Astrocyte of the spinal cord (primary cell): ENCODE data around the gene DENND2D.

ENCODE experiments used
- DNase-seq: peaks from one replicate; pipeline ENCODE4 v3.0.0; 2011; ENCODE audit warnings: low read depth, low spot score
- H3K4me3 ChIP-seq: 2 replicates; pipeline ENCODE4 v1.5.1; 2011; ENCODE audit warnings: low read depth, mild to moderate bottlenecking, low read length, moderate library complexity
- in situ Hi-C: cut with HindIII; loops from 2 replicates; pipeline ENCODE4 v1.10.0; 2017; ENCODE audit warnings: low sequenced_read_pairs
- TF ChIP-seq, protein P1 (sequence below): IDR thresholded peaks from 2 replicates; pipeline ENCODE4 v1.5.1; 2012; ENCODE audit warnings: low read depth, mild to moderate bottlenecking, low read length, inconsistent platforms

The DENND2D gene

GRCh38 chr1:111209622-111210021 lies 9.2 kb upstream of the DENND2D start:
- no peak for DNase-seq
- H3K4me3 ChIP-seq, result no peak overlapping the region
- in situ Hi-C loops, result no loop called here
- TF ChIP-seq, protein P1, sequence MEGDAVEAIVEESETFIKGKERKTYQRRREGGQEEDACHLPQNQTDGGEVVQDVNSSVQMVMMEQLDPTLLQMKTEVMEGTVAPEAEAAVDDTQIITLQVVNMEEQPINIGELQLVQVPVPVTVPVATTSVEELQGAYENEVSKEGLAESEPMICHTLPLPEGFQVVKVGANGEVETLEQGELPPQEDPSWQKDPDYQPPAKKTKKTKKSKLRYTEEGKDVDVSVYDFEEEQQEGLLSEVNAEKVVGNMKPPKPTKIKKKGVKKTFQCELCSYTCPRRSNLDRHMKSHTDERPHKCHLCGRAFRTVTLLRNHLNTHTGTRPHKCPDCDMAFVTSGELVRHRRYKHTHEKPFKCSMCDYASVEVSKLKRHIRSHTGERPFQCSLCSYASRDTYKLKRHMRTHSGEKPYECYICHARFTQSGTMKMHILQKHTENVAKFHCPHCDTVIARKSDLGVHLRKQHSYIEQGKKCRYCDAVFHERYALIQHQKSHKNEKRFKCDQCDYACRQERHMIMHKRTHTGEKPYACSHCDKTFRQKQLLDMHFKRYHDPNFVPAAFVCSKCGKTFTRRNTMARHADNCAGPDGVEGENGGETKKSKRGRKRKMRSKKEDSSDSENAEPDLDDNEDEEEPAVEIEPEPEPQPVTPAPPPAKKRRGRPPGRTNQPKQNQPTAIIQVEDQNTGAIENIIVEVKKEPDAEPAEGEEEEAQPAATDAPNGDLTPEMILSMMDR, result no peak

DNA sequence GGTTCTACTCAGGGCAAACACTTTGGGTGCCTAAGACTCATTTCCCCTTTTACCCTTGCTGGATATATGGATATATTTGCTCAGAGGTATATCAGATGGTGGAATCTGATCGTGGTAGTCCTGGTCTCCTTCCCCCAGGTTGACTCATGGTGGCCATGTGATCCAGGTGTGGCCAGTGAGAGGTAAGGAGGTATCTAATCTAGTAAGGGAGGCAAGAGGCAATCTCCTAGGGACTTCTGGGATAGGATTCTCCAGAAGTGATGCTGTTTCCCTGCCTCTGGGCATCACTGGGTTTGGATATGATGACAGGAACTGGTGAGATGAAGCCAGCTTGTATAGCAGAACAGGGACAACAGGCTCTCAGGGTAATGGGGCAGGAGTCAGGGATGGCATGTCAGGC lies 8.5 kb upstream of the DENND2D start:
- in situ Hi-C loops, result no loop called here
- no peak for DNase-seq
- TF ChIP-seq, protein P1, result no peak

DNA sequence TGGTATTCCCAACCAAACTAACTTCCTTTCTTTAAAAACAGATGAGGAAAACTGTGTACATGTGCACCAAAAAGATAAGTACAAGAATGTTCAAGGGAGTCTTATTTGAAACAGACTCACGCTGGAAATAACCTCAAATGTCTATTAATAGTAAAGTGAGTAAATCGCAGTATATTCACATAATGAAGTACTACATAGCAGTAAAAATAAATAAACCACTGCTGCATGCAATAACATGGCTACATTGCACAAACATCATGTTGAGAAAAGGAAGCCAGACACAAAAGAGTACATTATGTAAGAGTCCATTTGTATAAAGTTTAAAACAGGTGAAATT lies 5.2 kb upstream of the DENND2D start:
- TF ChIP-seq, protein P1, result no peak
- no peak overlapping the region for H3K4me3 ChIP-seq
- in situ Hi-C loops, result no loop called here
- DNase-seq, result no peak

More for the DNA sequence above, 8.5 kb upstream of the DENND2D start:
- no peak overlapping the region for H3K4me3 ChIP-seq

DNA sequence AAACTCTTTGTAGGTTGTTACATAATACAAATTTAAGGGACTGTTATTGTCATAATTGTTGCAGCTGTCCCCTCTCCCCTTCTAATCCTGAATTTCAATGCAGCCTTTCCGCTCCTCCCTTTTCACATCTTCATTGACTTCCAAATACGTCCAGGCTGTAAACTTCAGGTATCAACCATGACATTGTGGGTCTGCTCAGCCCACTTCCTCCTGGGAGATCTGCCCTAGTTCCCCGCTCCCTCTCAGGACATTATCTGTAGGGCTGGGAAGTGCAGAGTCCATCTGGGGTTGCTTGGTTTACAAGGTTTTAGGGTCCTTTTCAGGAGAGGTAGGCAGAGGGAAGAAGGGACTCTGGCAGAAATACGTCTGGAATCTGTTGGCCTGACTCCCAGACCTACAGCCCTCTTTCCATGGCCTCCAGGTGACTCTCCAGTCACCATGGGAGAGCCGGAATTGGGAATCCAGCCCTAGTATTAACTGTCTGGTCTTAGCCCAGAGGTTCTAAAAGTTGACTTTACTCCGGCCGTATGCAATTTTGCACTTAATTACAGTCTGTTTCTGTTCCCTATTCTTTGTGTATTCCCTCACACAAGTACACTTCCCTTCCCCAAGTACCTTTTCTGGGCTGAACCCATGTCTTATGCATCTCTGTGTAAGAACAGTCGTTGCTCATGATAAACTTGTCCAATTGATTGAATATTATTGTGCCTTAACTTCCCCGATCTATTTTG lies 4.7 kb upstream of the DENND2D start:
- no peak overlapping the region for H3K4me3 ChIP-seq
- no peak for DNase-seq
- TF ChIP-seq, protein P1, result no peak
- in situ Hi-C loops, result no loop called here

GRCh38 chr1:111204201-111204982 lies 3.9 kb upstream of the DENND2D start:
- DNase-seq, result no peak
- TF ChIP-seq, protein P1, result no peak
- peak overlapping the region; percentile 45 for H3K4me3 ChIP-seq
- in situ Hi-C loops, result no loop called here

DNA sequence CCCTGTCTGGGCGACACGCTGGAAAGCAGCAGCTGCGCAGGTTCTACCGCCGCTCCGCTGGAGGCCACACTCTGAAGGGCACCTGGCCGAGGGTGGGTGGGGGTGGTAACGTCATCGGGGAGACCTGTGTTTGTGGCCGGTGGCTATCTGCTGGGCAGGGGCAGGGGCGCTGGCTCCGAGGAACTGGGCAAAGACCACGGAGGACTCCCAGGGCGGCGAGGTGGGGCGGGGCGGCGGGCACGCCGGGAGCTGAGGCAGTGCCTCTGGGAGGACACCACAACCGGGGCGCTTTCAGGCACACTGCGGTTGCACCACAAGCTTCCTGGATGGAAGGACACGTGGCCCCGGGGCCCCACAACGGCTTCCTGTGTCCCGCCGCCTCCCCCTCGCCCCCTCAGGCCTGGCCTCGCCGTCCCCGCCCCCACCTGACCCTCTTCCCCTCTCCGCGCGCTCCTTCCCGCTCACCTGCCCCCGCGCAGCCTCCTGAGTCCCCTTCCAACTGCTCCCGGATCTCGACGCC lies 3.3 kb upstream of the DENND2D start:
- TF ChIP-seq, protein P1, result no peak
- H3K4me3 ChIP-seq, result peak overlapping the region; percentile 45
- in situ Hi-C loops, result no loop called here
- no peak for DNase-seq
